Activated CD8-positive, alpha-beta memory T cell treated with anti-CD3 and anti-CD28 coated beads for 4 hours (primary cell): Measurements from ENCODE around the gene CHD2.
A peak's percentile ranks its signal among the peaks of the same experiment; 100 is the strongest.
"Not testable (repeated sequence)": the region's sequence is repeated elsewhere in the genome, so short reads cannot be mapped to it uniquely, and the experiment has no call there.

Source experiments
- DNase-seq, 2 donors: peaks; one replicate each; pipeline ENCODE4 v3.0.0-alpha.2; 2020; ENCODE audit warnings: low read depth in 2 of 2

CHD2 gene

DNA sequence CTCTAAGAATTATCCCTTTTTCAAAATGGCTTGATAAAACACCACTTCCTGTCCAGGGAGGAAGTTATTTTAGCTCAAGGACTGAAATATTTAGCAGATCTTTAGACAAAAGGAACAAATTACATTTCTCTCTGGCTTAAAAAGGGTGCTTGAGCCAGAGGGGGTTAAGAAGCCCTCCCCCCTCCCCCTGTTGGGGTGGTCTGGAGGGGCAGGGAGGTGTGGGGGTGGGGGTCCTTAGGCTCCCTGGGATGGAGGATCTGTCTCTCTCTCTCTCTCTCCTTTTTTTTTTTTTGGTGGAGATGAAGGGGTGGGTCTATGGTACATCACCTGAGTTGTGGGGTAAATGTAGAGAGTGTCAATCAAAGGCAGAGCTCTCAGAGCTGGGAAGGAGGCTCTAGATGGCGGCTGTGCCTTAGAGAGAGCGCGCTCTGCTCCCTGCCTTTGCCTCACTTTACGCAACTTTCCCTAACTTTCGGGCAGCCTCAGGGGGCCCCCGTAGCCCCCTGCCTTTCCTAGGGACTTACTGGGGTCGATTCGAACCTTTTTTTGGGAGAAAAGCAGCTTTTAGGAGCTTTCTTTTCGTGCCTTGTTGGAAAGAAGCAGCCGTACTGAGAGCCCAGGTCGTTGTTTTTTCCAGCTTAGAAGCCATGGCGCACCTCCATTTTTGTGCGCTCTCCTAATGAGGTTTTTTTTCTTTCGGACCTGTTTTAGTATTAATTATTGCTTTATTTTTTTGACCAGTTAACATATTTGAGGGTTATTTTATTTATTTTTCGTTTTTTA, at the start of gene CHD2:
TSS of gene CHD2 (plus strand) at position 377 of the 783 bp plus-strand sequence. CDS start 914 bp downstream, outside the sequence.
- DNase-seq: peak in 1 of 2 donors; percentile 44

DNA sequence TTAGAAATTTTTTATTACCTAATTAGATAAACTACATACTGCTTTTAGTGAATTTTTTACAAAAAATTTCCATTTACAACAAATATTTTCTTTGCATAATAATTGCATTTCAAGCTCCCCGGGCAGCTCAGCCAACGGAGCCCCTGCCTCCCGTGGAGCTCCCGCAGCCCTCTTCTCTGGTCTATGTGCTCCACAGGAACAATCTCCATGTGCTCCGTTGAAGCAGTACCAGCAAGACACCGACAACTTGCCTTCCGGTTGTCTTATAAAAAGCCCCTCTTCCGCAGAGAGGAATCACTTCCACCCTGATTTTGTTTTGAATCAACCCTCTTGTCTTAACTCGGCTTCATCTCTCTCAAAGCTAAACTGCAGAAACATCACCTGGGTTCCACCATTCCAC, 46.9 kb upstream of the CHD2 start:
- DNase-seq: no peak

DNA sequence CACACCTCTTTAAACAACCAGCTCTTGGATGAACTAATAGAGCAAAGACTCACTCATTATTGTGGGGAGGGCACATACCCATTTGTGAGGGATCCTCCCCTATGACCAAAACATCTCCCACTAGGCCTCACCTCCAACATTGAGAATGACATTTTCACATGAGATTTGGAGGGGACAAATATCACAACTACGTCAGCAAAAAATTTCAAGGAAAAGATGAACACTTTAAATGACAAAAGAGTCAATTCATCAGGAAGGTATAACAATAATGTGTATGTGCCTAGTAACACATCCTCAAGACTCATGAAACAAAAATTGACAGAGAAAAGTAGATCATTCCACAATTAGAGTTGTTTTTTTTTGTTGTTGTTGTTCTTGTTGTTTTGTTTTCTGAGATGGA, 38.4 kb upstream of the CHD2 start:
- no peak for DNase-seq

DNA sequence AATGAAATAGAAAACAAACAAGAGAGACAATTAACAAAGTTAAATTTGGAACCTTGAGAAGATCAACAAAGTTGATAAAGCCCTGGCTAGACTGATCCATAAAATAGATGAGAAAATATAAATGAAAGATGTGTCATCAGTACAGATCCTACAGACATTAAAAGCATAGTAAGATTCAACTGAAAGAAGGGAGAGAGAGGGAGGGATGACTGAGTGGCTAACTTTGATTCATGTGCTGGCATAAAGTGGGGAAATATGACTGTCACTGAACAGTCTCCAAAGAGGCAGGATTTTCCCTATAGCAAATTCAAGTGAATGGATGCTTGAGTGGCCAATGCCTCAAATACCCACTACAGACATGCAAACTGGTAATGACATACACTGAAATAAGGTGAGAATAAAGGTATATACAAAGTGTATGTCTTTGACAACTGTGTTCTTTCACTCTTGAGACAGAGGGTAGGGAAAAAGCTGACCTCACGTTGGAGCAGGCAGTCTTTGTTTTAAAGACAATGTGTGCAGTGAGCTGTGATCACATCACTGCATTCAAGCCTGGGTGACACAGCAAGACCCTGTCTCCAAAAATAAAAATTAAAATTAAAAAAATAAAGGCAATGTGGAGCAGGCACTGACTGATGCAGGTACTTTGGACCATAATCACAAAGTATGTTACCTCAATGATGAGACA, 35.9 kb upstream of the CHD2 start:
- DNase-seq: no peak

DNA sequence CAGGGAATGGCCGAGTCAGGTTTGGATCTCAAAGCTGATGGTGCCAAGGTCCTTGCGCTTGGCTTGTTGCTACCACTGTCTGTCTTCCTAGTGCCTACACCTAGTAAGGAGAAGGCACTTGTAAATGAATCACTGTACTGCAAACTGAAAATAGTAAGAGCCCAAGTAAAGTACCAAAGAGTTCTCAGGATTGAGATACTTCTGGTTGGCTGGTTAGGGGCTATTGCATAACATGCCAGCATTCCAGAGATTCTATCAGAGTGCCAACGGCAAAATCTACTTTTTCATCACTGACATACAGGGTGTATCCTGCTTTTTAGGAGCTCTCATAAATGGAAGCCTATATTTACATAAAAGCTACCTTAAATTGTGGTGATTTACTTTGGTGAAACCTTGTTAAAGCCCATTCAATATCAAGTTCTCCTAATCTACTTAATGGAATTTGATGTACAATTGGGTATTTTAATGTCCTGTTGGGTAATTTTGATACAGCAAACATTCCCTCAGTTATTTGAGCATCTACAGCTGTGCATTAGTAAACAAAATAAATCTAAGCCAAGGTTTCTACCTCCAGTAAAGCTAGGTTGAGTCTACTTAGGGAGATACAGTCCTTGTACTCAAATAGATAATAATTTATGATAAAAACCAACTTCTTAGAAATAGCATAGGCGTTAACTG, 30.7 kb upstream of the CHD2 start:
- DNase-seq: no peak

DNA sequence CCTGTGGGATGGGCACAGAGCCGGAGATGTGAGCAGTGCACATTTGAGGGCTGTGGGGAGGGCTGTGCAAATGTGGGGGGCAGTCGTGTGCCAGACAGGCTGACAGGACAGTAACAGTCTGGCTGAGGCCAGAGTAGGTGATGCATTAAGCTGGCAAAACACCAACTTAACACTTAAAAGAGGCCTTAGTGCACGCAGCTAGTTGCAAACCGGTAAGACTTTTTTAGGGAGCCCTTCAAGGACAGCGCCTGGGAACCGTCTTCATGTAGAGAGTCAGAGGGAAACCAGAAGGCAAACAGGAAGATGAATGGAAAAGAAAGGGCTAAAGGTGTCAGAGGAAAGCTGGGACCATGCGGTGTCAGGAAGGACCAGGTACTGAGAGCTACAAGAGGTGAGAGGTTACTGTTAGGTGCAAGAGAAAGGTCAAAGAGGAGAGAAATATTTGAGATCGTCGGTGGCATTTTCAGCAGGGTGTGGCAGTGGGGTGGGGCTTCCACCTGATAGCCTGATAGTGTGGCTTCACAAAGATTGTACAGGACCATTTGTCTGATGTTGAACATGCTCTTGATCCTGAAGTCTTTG, 30.0 kb upstream of the CHD2 start:
- DNase-seq: no peak

DNA sequence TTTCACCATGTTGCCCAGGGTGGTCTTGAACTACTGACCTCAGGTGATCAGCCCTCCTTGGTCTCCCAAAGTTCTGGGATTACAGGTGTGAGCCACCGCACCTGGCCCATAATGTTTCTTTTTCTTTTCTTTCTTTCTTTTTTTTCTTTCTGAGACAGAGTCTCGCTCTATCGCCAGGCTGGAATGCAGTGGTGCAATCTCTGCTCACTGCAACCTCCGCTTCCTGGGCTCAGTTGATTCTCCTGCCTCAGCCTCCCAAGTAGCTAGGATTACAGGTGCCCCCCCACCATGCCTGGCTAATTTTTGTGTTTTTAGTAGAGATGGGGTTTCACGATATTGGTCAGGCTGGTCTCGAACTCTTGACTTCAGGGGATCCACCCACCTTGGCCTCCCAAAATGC, 27.2 kb upstream of the CHD2 start:
- DNase-seq: not testable (repeated sequence)

DNA sequence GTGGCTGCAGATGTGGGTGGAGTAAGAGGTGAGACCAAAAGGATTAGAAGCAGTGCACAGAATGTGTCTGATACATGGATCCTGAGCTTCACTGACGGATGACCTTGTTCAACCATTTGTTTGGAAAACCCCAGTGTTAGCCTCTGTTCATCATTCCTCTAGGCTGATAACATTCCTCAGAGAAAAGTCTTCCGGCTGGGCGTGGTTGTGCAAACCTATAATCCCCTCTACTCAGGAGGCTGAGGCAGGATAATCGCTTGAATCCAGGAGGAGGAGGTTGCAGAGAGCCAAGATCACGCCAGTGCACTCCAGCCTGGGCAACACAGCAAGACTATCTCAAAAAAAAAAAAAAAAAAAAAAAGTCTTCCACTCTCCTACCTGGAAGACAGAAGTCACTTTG, 23.1 kb upstream of the CHD2 start:
- DNase-seq: no peak

DNA sequence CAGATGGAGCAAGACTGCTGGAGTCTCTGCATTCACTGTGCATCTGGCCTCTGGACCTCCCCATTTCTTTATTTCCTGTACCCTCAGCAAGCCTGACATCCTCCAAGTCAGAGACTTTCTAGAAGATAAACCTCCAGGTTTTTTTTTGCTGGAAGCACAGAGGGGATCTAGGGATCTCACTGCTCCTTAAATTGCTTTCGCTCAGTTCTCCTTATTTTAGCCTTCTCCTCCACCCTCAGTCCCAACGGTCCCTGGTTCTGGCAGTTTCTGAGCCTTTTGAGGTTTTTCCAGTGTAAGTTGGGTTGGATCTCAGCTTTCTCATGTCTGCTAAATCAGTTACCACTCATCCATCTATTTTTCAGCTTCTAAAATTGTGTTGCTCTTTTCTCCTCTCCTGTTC, 22.7 kb upstream of the CHD2 start:
- no peak for DNase-seq

DNA sequence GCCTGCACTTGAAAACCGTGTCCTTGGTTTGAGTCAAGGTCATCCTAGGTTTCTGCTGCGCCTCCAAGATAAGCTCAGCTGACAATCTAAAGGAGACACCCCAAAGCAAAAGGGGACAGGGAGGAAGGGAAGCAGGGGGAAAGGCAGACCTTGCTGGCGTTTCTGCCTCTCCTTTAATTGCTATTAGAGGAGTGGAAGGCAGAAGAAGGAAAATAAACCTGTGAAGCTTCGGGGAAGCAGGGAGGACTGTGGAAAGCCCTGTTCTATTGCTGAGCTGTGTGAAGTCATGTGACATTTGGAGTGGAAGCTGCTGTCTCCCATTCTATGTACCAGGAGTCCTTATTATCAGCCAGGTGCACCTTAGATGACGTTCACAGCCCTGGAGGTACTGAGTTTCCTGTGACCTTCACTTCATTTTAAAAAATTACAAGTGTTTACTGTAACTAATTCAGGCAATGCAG, 21.5 kb upstream of the CHD2 start:
- no peak for DNase-seq

DNA sequence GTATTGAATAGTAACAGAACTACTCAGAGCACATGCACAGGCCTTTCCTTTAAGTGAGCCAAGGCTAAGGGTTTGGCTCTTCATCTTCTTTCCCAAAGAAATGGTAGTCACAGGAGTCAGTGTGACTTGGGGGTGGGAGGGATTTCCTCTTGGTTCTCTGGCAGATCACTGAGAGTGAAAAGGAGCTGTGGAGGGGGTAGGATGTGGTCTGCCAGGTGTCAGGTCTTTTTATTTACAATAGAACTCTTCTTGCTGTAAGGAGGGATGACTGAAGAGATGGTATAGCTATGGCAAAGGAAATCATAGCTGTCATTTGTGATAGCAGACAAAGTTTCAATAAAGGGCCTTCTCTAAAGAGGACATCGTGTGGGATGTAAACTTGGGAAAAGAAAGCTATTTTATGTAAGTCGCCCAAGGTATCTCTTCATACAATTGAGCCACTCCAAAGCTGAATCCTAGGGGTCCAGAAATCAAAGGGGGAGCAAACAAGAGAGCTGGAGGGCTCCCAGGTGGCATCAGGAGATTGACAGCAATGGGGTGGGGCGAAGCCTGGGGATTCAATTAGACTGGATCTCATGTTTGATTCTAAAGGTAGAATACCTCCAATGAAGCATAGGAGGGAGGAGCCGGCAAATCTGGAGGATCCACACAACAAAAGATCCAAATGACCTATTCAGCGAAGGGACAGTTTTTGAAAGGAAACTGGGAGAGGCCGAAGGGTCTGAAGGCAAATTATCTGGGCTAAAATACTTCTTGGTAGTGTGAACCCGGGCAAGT, 20.0 kb upstream of the CHD2 start:
- DNase-seq: no peak

DNA sequence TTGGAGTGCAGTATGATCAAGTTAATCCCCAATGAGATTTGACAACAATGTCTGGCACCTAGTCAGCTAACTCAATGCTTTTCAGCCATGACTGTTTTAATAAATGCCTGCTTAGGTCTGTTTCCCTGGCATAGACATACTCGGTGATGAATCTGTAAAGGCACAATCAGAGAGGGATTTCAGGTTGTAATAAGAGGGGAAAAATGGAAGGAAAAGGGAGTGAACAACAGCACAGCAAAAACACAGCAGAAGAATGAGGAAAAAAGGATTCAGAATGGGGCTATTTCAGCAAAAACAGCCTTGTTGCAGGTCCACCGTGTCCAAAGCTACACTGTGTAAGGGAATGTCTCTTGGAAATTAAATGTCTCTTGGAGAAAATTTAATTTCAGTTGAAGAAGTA, 19.3 kb upstream of the CHD2 start:
- no peak for DNase-seq

DNA sequence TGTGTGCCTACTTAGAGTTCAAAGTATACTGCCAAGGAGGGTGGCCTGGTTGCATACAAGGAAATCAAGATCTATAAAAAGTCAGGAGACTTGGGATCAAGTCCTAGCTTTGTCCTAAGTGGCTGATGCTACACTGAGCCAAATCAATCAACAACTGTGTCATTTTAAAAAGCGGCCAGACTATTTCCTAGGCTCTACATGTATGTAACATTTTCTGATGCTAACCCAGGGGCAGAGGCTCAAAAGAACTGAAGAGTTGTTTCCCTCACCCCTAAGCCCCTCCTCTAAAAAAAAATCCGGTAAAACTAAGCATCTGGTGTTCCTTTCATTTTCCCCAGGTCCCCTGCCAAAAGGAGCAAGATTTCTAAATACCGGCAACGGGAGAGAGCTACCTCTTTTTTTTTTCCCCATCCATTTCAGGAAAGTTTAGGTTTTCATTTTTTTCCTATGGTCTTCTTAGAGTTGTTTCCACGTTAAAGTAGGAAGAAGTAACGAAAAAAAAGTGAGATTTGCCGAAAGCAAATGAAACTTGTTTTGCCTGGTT, 18.8 kb upstream of the CHD2 start:
- DNase-seq: no peak

DNA sequence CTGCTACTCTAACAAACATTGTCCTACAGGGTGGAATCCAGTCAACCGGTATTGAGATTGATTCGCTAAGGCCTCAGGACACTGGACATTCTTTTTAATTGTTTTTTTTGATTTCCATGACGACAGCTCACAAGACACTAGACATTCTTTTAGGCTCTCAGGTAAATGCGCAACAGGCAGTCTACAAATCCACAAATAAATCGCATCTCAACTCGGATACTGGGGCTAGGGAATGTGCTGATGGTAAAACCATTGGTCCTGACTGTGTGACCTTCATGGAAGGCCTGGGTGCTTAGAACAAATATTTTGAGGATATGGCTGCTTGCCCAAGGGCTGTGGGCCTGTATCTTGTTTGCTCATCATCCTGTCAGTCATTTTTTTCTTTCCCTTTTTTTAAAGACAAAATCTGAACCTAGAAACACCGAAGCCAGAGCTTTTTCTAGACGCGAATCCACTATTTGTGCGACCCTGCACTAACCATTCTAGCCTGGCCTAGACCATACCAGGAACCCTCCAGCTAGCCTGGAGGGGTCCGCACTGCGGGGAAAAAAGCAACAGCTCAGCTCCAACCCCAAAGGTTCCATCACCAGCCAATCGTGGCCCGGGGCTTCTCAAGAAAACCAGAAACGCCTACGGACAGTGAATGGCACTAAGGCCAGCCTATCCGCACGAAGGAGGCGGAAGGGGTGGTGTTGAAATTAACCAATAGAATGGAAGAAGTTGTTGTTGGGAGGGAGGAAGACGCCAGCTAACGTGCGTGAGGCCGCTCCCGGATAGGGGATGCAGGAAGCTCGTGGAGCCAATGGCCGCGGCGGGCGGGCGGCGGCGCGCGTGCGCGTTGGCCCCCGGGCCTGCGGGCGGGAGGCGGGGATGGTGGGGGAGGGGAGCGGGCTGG, 18.1 kb upstream of the CHD2 start:
- DNase-seq: peak; percentile 96 to 97

DNA sequence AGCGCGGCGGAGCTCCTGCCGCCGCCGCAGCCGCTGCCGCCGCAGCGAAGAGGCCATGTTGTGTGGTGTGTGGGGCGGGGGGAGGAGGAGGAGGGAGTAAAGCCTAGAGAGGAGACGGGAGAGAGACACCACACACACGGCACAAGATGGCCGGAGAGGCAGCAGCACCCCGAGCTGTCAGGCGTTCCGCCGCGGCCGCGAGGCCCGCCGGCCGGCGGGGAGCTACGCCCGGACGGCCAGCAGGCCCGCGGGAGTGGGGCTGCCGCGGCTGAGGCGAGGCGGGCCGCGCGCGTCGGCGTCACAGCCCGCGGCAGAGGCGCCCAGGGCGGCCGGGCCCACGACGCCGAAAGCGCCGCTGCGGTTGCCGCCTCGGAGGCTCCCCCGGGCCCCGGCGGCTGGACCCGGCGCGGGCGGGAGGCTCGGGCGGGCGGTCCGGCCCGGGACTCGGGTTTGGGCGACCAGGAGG, 17.4 kb upstream of the CHD2 start:
- no peak for DNase-seq

DNA sequence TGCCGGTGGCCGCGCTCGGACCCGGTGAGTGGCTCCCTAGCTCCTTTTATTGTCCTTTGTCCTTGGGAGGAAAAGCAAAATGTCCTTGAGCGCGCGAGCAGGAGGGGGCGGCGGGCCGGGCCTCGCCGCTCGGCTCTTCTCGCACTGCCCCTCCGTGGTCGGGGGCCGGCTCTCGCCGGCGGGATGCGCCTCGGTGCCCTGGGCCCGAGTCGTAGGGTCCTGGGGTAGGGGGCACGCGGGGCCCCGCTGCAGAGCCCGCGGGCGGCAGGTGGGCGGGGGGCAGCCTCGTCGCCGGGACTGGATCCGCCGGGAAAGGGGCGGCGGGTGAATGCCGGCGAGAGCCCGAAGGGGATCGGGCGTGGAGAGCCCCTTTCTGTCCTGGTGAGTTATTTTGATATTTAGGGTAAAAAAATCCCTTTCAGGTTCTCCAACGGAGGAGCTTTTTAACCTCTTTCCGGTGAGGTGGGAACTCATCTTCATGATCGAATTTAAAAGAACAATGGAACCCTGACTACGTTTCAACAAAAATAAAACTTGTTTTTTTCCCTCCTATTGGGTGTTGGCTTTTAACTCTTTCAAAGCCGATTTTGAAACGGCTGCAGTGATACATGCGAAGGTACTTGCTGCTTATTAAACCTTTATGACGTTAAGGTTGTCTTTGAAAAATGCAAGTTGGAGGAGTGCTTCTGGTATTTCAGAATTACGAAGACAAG, 16.8 kb upstream of the CHD2 start:
- no peak for DNase-seq

DNA sequence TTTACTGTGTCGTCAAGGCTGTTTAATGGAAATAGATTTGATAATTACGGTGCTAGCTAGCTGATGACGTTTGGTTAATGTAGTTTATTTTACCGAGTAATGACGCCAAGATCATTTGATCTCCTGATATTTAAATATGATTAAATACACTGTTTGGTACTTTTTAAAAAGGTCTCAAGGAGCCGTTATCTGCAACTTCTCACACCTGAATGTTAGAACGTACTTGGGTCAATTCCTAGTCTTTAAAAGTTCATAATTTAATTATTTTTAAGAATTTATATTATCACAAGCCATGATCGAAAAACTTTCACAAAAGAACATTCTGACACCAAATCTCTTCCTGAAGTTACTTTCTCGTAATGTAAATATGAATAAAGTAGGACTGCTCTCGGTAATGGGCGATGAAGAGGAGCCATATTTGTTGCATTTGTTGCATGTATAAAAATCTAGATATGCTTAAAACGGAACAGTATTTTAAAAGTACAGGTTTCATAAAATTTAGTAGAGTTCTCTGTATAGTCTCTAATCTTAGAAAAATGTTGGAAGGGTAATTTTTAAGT, 16.2 kb upstream of the CHD2 start:
- no peak for DNase-seq

DNA sequence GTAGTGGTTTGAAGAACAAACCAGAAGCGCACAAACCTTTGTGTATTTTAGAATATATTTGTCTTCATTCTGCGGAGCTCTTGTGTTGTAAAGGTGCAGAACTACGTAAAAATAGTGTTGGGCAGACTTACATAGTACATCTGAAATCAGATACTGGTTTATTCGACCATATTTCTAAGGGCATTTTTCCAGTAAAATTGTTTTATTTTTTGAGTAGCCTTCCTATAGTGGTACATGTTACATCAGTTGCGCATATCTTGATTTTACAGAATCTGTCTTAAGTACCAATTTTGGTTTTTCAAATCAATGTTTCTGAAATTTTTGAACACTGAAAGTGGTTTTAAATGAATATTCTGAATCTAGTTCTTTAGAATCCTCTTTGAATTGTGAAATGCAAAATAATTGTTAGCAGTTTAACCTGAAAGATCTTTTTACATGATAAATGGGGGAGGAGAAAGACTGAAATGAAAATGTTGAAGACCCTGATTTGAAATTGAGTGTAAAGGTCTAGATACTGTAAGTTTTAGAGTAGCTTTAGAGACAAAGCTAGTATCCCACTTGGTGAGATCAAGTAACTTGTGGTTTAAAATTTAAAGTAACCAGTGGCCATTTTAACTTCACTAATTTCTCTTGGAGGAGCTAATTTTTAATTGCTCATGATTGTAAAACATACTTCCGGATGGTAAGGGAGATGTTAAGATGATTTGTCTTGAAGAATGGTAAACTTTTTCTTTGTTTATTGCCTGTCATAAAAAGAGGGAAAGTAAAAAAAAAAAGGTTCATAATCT, 15.5 kb upstream of the CHD2 start:
- no peak for DNase-seq
